GM19328 (cell line): ENCODE measurements around the gene USP22.

ENCODE experiments used
- ATAC-seq: cut with Tn5 transposase; IDR thresholded peaks from one replicate; pipeline ENCODE4 v1.9.1; 2021; ENCODE audit warnings: mild to moderate bottlenecking, moderate library complexity; ENCODE audit not compliant: unreplicated experiment

USP22 gene

DNA sequence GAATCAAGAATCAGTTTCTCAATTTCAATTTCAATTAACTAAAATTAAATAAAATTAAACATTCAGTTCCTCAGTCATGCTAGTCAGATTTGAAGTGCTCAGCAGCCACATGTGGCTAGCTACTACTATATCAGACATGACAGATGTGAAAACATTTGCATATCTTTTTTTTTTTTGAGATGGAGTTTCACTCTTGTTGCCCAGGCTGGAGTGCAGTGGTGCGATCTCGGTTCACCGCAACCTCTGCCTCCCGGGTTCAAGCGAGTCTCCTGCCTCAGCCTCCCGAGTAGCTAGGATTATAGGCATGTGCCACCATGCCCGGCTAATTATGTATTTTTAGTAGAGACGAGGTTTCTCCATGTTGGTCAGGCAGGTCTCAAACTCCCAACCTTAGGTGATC lies 10.2 kb upstream of the USP22 start:
- ATAC-seq, result peak; percentile 66

DNA sequence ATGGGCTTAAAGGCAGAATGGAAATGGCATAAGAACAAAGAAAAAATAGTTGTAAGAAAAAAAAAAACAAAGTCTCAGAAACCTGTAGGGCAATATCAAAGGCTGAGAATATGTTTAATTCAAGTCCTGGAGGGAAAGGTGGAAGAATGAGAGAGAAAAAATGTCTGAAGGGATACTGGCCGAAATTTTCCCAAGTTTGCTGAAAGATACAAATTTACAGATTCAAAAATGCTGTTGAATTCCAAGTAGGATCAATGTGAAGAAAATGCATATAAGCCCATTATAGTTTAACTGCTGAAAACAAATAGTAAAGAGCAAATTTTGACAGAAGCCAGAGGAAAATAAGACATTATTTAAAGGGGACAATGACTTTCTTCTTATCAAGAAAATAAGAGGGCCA lies 6.6 kb upstream of the USP22 start:
- ATAC-seq, result no peak

DNA sequence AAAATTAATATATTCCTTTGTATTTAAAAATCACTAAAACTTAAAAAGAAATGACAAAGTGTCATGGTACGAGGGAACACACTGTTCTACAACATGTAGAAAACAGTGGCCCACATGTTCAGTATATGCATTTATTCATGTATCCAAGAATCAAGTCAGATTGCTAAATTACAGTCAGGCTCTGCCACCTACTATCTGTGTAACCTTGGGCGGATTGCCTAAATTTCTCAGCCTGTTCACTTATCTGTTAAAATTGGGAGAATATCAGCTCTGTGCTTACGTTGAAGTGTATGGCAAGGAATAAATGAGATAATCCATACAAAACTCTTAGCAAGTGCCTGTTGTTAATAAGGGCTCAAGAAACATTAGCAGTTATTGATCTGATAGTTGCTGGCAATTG lies 3.4 kb upstream of the USP22 start:
- no peak for ATAC-seq

GRCh38 chr17:21044971-21045370 lies 2.2 kb upstream of the USP22 start:
- no peak for ATAC-seq

DNA sequence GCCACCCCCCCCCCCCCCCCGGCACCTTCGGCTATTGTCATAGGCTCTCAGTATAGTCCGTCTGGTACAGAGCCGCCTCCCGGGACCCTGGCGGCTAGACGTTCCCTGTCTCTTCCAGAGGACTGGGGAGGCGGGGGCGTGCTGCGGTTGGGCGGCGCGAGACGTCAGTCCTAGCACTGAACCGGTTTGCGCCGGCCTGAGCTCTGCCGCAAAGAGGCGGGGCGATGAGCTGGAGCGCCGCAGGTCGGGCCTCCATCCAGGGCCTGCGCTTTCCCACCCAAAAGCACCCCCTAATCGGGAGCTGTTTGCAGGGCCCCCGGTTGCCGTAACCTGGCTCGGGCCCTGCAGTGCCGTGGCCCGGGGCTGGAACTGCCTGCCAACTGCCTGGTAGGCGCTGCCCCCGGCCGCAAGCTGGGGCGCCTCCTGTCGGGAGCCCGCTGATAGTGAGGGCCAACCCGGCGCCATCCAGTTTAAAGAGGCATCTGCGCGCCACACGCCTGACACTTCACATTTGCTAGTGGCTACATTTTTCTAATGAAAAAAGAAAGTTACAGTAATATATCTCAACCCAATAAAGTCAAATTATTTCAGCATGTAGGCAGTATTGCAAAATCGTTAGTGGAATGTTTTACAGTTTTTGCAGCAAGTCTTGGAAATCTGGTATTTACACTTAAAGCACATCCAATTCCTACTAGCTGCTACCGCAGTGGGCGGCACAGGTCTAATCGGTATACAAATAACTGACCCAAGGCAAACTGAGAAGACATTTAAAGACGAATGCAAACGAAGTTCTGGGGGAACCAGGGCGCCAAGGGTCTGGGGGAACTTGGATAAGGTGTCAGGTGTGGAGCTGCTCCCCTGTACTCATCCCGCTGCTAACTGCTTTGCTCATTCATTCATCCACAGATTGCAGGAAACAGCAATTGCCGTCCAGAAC lies 753 bp upstream of the USP22 start:
- ATAC-seq, result peak; percentile 86

GRCh38 chr17:21041741-21042457 lies 912 bp downstream of the USP22 start:
- ATAC-seq, result no peak

- ATAC-seq, result no peak
Measured at GRCh38 chr17:21039839-21040575, 2.8 kb downstream of the USP22 start.

DNA sequence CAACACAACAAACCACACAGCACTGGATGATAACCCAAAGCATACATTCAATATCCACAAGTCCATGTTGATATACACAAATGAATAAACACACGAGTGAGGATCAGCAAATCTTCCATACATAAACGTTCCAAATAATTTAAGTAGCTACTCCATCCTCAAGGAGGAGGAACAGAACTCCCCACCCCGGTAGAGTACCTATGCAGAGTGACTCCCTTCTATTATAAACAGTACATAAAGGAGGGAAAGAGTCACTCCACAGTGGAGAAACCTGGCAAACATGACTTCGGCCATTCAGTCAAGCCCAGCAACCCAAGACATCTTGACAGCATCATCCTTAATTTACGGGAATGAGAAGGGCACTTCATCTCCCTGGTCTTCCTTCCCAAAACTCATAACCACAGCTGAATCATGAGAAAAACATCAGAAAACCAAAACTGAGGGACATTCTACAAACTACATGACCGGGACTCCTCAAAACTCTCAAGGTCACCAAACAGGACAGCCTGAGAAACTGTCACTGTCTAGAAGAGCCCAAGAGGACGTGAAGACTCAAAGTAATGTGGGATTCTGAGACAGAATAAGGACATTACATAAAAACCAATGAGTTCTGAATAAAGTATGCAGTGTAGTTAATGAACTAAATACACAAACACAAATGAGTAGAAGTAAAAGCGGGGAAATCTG lies 5.6 kb downstream of the USP22 start:
- no peak for ATAC-seq

DNA sequence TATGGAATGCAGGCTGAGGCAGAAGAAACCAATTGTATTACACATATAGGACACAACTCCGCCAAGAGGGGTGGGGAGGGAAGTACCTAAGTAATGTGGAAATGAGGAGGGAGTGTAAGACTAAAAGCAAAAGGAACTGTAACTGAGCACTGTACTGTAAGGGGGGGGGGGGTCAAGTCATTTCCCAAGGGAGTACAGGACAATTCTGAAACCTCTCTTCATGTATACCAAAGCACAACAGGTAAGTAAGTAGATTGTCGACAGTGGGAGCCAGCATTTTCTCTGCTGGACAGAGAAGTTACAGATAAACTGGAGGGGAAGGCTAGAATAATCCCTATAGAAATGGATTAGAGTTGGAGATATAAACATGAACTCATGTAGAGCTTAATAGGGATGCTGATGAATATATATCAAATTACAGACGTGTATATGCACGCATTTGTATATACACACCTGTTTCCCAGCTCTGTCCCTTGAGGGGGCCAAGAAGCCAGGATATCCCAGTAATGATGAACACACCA lies 6.4 kb downstream of the USP22 start:
- ATAC-seq, result no peak

GRCh38 chr17:21035406-21035805 lies 7.4 kb downstream of the USP22 start:
- ATAC-seq, result no peak

- ATAC-seq, result no peak
Measured at GRCh38 chr17:21034340-21035235, 8.2 kb downstream of the USP22 start.

GRCh38 chr17:21033350-21033749 lies 9.5 kb downstream of the USP22 start:
- no peak for ATAC-seq

- no peak for ATAC-seq
Measured at GRCh38 chr17:21031756-21032396, 10.9 kb downstream of the USP22 start.

GRCh38 chr17:21030375-21030774 lies 12.4 kb downstream of the USP22 start:
- no peak for ATAC-seq

DNA sequence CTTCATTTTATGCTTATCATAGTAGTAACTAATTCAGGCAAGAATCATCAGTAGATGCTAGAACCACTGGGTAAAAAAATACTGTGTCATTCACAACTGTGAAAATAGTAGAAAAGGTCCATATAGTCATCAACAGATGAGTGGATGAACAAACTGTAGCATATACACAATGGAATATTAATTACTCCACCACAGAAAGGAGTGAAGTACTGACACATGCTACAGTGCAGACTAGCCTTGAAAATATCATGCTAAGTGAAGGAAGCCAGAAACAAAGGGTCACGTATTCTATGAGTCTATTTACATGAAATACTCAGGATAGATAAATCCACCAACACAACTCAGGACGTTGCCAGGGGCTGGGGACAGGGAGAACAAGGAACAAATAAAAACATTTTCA lies 13.3 kb downstream of the USP22 start:
- ATAC-seq, result no peak

- ATAC-seq, result no peak
Measured at GRCh38 chr17:21029036-21029435, 13.8 kb downstream of the USP22 start.

GRCh38 chr17:21028192-21028591 lies 14.6 kb downstream of the USP22 start:
- ATAC-seq, result no peak

- no peak for ATAC-seq
Measured at GRCh38 chr17:21027031-21027430, 15.8 kb downstream of the USP22 start.

DNA sequence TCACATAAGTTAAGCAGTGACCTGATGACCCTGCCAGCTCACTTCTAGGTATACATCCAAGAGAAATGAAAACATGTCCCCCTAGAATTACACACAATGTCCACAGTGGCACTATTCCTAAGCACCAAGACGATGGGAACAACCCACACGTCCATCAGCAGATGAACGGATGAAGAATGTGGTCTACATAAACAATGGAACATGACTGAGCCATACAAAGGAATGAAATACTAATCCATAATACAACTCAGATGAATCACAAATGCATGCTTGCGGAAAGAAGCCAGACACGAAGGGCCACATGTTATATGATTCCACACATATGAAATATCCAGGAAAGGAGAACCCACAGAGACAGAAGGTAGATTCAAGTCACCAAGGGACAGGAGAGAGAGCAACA lies 17.4 kb downstream of the USP22 start:
- ATAC-seq, result no peak
